CD14-positive monocyte (primary cell): ENCODE data around the gene RBBP4. TPM values are rescaled to one million over a fixed set of nuclear protein-coding genes. Genes with fewer than 3 reads are reported as not detected.

Experiments used
- DNase-seq, 3 donors: peaks; one replicate each; pipeline ENCODE4 v3.0.0-alpha.2; 2011 to 2022
- H2AFZ ChIP-seq: 2 replicates; pipeline ENCODE4 v1.6.0; 2012; ENCODE audit warnings: mild to moderate bottlenecking, low read depth, low read length, inconsistent platforms; ENCODE audit not compliant: insufficient read depth, poor library complexity, severe bottlenecking
- H3K27ac ChIP-seq, 2 donors: 1 replicate in 1 of 2; 2 replicates in 1 of 2; pipeline ENCODE4 v1.5.1; 2012 to 2013; ENCODE audit warnings: low read length in 2 of 2, control low read depth in 1 of 2, inconsistent platforms in 1 of 2, low read depth in 1 of 2, mild to moderate bottlenecking in 1 of 2
- H3K27me3 ChIP-seq, 2 donors: one replicate each; pipeline versions ENCODE4 v1.6.0 to v1.6.1; 2011 to 2013; ENCODE audit warnings: low read length in 2 of 2; ENCODE audit not compliant: control insufficient read depth in 2 of 2, insufficient read depth in 2 of 2
- H3K36me3 ChIP-seq, 2 donors: replicated peaks in 1 of 2; 1 replicate in 1 of 2; 2 replicates in 1 of 2; pipeline versions ENCODE4 v1.5.1 to v1.6.1; 2012 to 2013; ENCODE audit warnings: low read length in 2 of 2, control low read depth in 1 of 2, inconsistent platforms in 1 of 2, mild to moderate bottlenecking in 1 of 2; ENCODE audit not compliant: insufficient read depth in 2 of 2, control insufficient read depth in 1 of 2
- H3K4me1 ChIP-seq, 2 donors: 1 replicate in 1 of 2; 2 replicates in 1 of 2; pipeline versions ENCODE4 v1.5.1 to v1.6.1; 2012 to 2013; ENCODE audit warnings: low read length in 2 of 2, control low read depth in 1 of 2, inconsistent platforms in 1 of 2, mild to moderate bottlenecking in 1 of 2, moderate library complexity in 1 of 2; ENCODE audit not compliant: insufficient read depth in 2 of 2, control insufficient read depth in 1 of 2
- H3K4me2 ChIP-seq: replicated peaks from 2 replicates; pipeline ENCODE3; 2012; ENCODE audit warnings: low read length, moderate library complexity, mild to moderate bottlenecking; ENCODE audit not compliant: poor library complexity, severe bottlenecking; ENCODE audit errors: extremely low read depth
- H3K4me3 ChIP-seq, 3 experiments: fragments of 200-600 bp in 1 of 3; sonication (generic) in 1 of 3; replicated peaks in 1 of 3; 1 replicate in 2 of 3; 2 replicates in 1 of 3; pipeline ENCODE4 v1.5.1; 2011 to 2013; ENCODE audit warnings: low read length in 3 of 3, mild to moderate bottlenecking in 3 of 3, control low read depth in 2 of 3, low read depth in 2 of 3, inconsistent platforms in 1 of 3, moderate library complexity in 1 of 3
- H3K79me2 ChIP-seq: 2 replicates; pipeline ENCODE4 v1.6.0; 2012; ENCODE audit warnings: mild to moderate bottlenecking, control low read depth, inconsistent platforms, low read length, moderate library complexity; ENCODE audit not compliant: insufficient read depth
- H3K9ac ChIP-seq: 2 replicates; pipeline ENCODE4 v1.6.0; 2017; ENCODE audit warnings: low read length, mild to moderate bottlenecking; ENCODE audit not compliant: insufficient read depth, poor library complexity, severe bottlenecking
- H3K9me3 ChIP-seq, 2 donors: replicated peaks in 1 of 2; 1 replicate in 1 of 2; 2 replicates in 1 of 2; pipeline versions ENCODE4 v1.5.1 to v1.6.1; 2012 to 2013; ENCODE audit warnings: low read length in 2 of 2, control low read depth in 1 of 2; ENCODE audit not compliant: control insufficient read depth in 1 of 2, insufficient read depth in 1 of 2
- H4K20me1 ChIP-seq: 2 replicates; pipeline ENCODE4 v1.6.0; 2012; ENCODE audit warnings: mild to moderate bottlenecking, low read length, control low read depth, moderate library complexity; ENCODE audit not compliant: insufficient read depth
- H3K27ac Mint-ChIP-seq, 7 donors: one replicate each; pipeline ENCODE4 v1.8.0; 2020; ENCODE audit warnings: mild to moderate bottlenecking in 7 of 7, mixed read lengths in 7 of 7, moderate library complexity in 6 of 7, inconsistent platforms in 2 of 7
- H3K27me3 Mint-ChIP-seq, 3 donors: one replicate each; pipeline ENCODE4 v1.8.0; 2021 to 2022; ENCODE audit warnings: low read depth in 3 of 3, mild to moderate bottlenecking in 3 of 3, mixed read lengths in 3 of 3, moderate library complexity in 3 of 3, inconsistent platforms in 1 of 3
- H3K36me3 Mint-ChIP-seq, 2 donors: one replicate each; pipeline ENCODE4 v1.8.0; 2020; ENCODE audit warnings: mixed read lengths in 2 of 2, inconsistent platforms in 1 of 2, mild to moderate bottlenecking in 1 of 2
- H3K4me1 Mint-ChIP-seq: one replicate; pipeline ENCODE4 v1.8.0; 2020; ENCODE audit warnings: mild to moderate bottlenecking, mixed read lengths
- H3K4me3 Mint-ChIP-seq, 2 donors: one replicate each; pipeline ENCODE4 v1.8.0; 2020; ENCODE audit warnings: mild to moderate bottlenecking in 2 of 2, mixed read lengths in 2 of 2, moderate library complexity in 1 of 2
- H3K9me3 Mint-ChIP-seq, 7 donors: one replicate each; pipeline ENCODE4 v1.8.0; 2020 to 2022; ENCODE audit warnings: mixed read lengths in 7 of 7, mild to moderate bottlenecking in 6 of 7, moderate library complexity in 6 of 7, inconsistent platforms in 2 of 7
- WGBS: methylation state at CpG from one replicate; pipeline ENCODE4 v1.1.5; 2013; ENCODE audit warnings: missing lambda C conversion rate; ENCODE audit not compliant: insufficient coverage; 5-methylcytosine and 5-hydroxymethylcytosine counted together
- intact Hi-C, 2 donors: fragments of 100-400 bp; cut with micrococcal nuclease; formaldehyde crosslinking; loops; one replicate each; pipeline versions ENCODE4 v1.15.0 to v1.15.1; 2023
- polyA plus RNA-seq, 3 donors: library from polyadenylated mRNA; depleted of rRNA in 1 of 3; unstranded in 2 of 3; stranded (reverse) in 1 of 3; fragments of 300-500 nt in 2 of 3; fragments of >200 nt in 1 of 3; fragmentation: Illumina TruSeq in 2 of 3; gene quantifications; 1 replicate in 2 of 3; 2 replicates in 1 of 3; pipeline ENCODE4 v1.2.3, GENCODE V29; 2012 to 2021
- TF ChIP-seq, protein P1 (sequence below): fragments of 200-600 bp; IDR thresholded peaks from one replicate; pipeline ENCODE4 v1.8.0; 2022; ENCODE audit warnings: antibody characterized with exemption, mild to moderate bottlenecking

RBBP4 gene
- polyA plus RNA-seq, 3 donors, result 60.6 to 307 (median 274) TPM

DNA sequence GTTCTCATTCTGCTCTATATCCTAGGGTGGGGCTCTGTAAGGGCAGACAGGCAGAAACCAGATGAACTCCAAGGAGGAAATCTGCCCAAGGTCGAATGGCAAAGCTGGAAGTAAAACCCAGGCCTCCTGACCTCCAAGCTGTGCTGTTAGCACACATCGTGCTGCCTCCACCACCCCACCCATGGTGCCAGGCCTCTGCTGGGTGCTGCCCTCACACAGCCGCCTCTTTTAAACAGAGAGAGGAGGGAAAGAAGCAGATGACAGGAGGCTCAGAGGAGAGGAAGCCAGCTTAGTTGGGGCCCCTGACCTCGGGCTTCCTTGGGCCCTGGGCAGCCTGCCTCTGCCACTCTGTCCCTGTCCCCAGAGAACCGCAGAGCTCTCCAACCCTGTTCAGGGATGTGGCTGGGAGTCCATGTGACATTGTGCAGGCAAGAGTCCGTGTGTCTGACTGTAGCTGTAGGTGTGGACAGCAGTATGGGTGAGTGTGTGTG lies 50.5 kb downstream of the RBBP4 start:
- no peaks in the 10 kb centered on the region for H3K36me3 ChIP-seq
- peaks cover 3 to 30% of the 10 kb centered on the region in 2 donors for H3K27me3 ChIP-seq
- Mint-ChIP-seq H3K9me3 (peaks cover 0 to 12% (median 8%) of the 10 kb centered on the region in 7 donors), H3K4me3 (peak overlapping the region; percentile 61 to 82), H3K36me3 (peaks cover 4 to 9% of the 10 kb centered on the region in 2 donors), H3K4me1 (peaks cover 19% of the 10 kb centered on the region), H3K27me3 (peaks cover 27 to 43% (median 38%) of the 10 kb centered on the region in 3 donors), H3K27ac (peak overlapping the region in 2 of 7 donors; percentile 16 to 68)
- 58% methylated on average over 4 of the region's 6 CpGs for WGBS
- no peak overlapping the region for H3K27ac ChIP-seq
- no peak overlapping the region for H3K9ac ChIP-seq
- no peaks in the 10 kb centered on the region for H4K20me1 ChIP-seq
- TF ChIP-seq, protein P1, sequence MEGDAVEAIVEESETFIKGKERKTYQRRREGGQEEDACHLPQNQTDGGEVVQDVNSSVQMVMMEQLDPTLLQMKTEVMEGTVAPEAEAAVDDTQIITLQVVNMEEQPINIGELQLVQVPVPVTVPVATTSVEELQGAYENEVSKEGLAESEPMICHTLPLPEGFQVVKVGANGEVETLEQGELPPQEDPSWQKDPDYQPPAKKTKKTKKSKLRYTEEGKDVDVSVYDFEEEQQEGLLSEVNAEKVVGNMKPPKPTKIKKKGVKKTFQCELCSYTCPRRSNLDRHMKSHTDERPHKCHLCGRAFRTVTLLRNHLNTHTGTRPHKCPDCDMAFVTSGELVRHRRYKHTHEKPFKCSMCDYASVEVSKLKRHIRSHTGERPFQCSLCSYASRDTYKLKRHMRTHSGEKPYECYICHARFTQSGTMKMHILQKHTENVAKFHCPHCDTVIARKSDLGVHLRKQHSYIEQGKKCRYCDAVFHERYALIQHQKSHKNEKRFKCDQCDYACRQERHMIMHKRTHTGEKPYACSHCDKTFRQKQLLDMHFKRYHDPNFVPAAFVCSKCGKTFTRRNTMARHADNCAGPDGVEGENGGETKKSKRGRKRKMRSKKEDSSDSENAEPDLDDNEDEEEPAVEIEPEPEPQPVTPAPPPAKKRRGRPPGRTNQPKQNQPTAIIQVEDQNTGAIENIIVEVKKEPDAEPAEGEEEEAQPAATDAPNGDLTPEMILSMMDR, result no peak
- no peak overlapping the region for H3K4me3 ChIP-seq
- H2AFZ ChIP-seq, result peak overlapping the region; percentile 69
- peaks cover 15 to 22% of the 10 kb centered on the region in 2 donors for H3K4me1 ChIP-seq
- intact Hi-C loops, result no loop called here
- no peak for DNase-seq
- H3K9me3 ChIP-seq, result peaks cover 0 to 5% of the 10 kb centered on the region in 2 donors
- H3K4me2 ChIP-seq, result no peak overlapping the region
- H3K79me2 ChIP-seq, result no peaks in the 10 kb centered on the region

DNA sequence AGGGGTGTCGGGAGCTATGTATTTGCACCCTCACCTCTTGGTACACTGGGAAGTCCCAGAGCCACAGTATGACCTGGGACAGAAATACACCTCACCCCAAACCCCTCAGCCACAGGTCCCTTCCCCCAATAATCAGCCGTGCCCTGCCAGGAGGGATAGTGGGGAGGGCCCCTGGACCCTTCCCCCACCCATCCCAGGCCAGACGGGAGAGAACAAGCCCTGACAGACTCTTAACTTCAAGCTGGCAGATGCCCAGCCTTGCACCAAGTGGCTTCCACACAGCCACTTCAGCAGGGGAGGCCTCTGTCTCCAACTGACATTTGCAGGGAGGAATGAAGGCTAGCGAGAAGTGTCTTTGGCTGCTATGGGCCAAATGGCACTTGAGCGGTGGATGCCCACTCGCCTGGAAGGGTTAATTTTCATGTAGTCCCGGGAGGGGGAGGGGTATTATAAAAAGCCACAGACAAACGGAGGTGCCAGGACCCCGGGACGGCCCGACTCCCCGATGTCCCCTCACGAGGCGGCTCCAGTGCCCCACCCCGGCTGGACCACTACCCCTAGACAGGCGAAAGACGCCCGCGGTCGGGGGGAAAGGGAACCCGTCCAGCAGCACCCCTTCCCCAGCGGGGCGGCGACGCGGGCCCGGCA lies 51.1 kb downstream of the RBBP4 start:
- H3K36me3 Mint-ChIP-seq, result peaks cover 4 to 9% of the 10 kb centered on the region in 2 donors
- no peak overlapping the region for H3K27ac Mint-ChIP-seq
- H3K9ac ChIP-seq, result no peak overlapping the region
- no peak for DNase-seq
- intact Hi-C loops, result no loop called here
- H3K4me1 Mint-ChIP-seq, result peaks cover 19% of the 10 kb centered on the region
- peaks cover 0 to 12% (median 8%) of the 10 kb centered on the region in 7 donors for H3K9me3 Mint-ChIP-seq
- peaks cover 26 to 43% (median 38%) of the 10 kb centered on the region in 3 donors for H3K27me3 Mint-ChIP-seq
- H2AFZ ChIP-seq, result peak overlapping the region; percentile 69
- H3K4me3 Mint-ChIP-seq, result peak overlapping the region; percentile 61 to 82
- no peak overlapping the region for H3K27ac ChIP-seq
- no peaks in the 10 kb centered on the region for H3K79me2 ChIP-seq
- TF ChIP-seq, protein P1, result no peak
- no peaks in the 10 kb centered on the region for H3K36me3 ChIP-seq
- peaks cover 3 to 30% of the 10 kb centered on the region in 2 donors for H3K27me3 ChIP-seq
- no peaks in the 10 kb centered on the region for H4K20me1 ChIP-seq
- H3K9me3 ChIP-seq, result peaks cover 0 to 5% of the 10 kb centered on the region in 2 donors
- peak overlapping the region; percentile 84 for H3K4me2 ChIP-seq
- H3K4me1 ChIP-seq, result peaks cover 15 to 22% of the 10 kb centered on the region in 2 donors
- peak overlapping the region in 1 of 3 experiments; percentile 28 for H3K4me3 ChIP-seq
- WGBS, result 10% methylated on average over 20 of the region's 27 CpGs
